Activated CD8-positive, alpha-beta T cell treated with anti-CD3 and anti-CD28 coated beads for 36 hours (primary cell): ENCODE results near the gene IL9. TPM values are rescaled to one million over a fixed set of nuclear protein-coding genes. Genes with fewer than 3 reads are reported as not detected.

Source experiments
- ATAC-seq: fragments of 200-7000 bp; cut with Tn5 transposase; one replicate; pipeline ENCODE4 v1.10.0; 2021; ENCODE audit warnings: mild to moderate bottlenecking, moderate library complexity
- CTCF ChIA-PET: fragments of 350-600 bp; sonication (Branson Sonifier 250); formaldehyde crosslinking; loops from one replicate; lab custom pipeline; 2021; ENCODE audit warnings: antibody characterized with exemption; lab: Charles Lee
- POLR2A ChIA-PET: fragments of 350-600 bp; sonication (Branson Sonifier 250); formaldehyde crosslinking; loops from one replicate; lab custom pipeline; 2021; ENCODE audit warnings: antibody characterized with exemption; lab: Charles Lee
- DNase-seq: peaks from one replicate; pipeline ENCODE4 v3.0.0-alpha.2; 2020
- H3K27ac Mint-ChIP-seq: one replicate; pipeline ENCODE4 v1.8.0; 2021; ENCODE audit warnings: mild to moderate bottlenecking, mixed read lengths
- H3K27me3 Mint-ChIP-seq: one replicate; pipeline ENCODE4 v1.8.0; 2021; ENCODE audit warnings: mixed read lengths
- H3K36me3 Mint-ChIP-seq: one replicate; pipeline ENCODE4 v1.8.0; 2021; ENCODE audit warnings: low read depth, mixed read lengths
- H3K4me1 Mint-ChIP-seq: one replicate; pipeline ENCODE4 v1.8.0; 2021; ENCODE audit warnings: low read depth, mixed read lengths
- H3K4me3 Mint-ChIP-seq: one replicate; pipeline ENCODE4 v1.8.0; 2021; ENCODE audit warnings: mild to moderate bottlenecking, moderate library complexity, mixed read lengths
- H3K9me3 Mint-ChIP-seq: one replicate; pipeline ENCODE4 v1.8.0; 2021; ENCODE audit warnings: mixed read lengths
- CTCF ChIP-seq: fragments of 200-600 bp; IDR thresholded peaks from one replicate; pipeline ENCODE4 v1.8.0; 2022; ENCODE audit warnings: antibody characterized with exemption, mild to moderate bottlenecking
- intact Hi-C: fragments of 100-400 bp; cut with micrococcal nuclease; formaldehyde crosslinking; loops from one replicate; pipeline ENCODE4 v1.10.0; 2022
- total RNA-seq, 2 experiments: library from RNA; stranded (reverse); gene quantifications; one replicate each; pipeline ENCODE4 v1.2.3, GENCODE V29; 2021

Gene IL9
- total RNA-seq, 2 experiments from 2014 or later: not detected

GRCh38 chr5:135875567-135875966, 20.1 kb downstream of the IL9 start:
- intact Hi-C loops: no loop called here
- ATAC-seq (no peak), DNase-seq (no peak)
- H3K9me3 Mint-ChIP-seq: no peaks in the 10 kb centered on the region
- POLR2A ChIA-PET: interaction anchor here (1.2 kb wide), 1 partner anchor 103 kb away, joined by 3 read pairs; no protein-coding TSS in a partner anchor
- no peaks in the 10 kb centered on the region for H3K4me1 Mint-ChIP-seq
- no peak for TF ChIP-seq CTCF
- no peak overlapping the region for H3K4me3 Mint-ChIP-seq
- CTCF ChIA-PET: no interaction called here
- H3K27me3 Mint-ChIP-seq: peaks cover 18% of the 10 kb centered on the region
- no peaks in the 10 kb centered on the region for H3K36me3 Mint-ChIP-seq
- no peak overlapping the region for H3K27ac Mint-ChIP-seq

- POLR2A ChIA-PET: interaction anchor here (1.2 kb wide), 1 partner anchor 104 kb away, joined by 3 read pairs; no protein-coding TSS in a partner anchor
- CTCF ChIA-PET: no interaction called here
- no peaks in the 10 kb centered on the region for H3K4me1 Mint-ChIP-seq
- H3K36me3 Mint-ChIP-seq: no peaks in the 10 kb centered on the region
- intact Hi-C loops: no loop called here
- H3K9me3 Mint-ChIP-seq: no peaks in the 10 kb centered on the region
- no peak for TF ChIP-seq CTCF
- ATAC-seq (no peak), DNase-seq (no peak)
- H3K27me3 Mint-ChIP-seq: peaks cover 14% of the 10 kb centered on the region
- no peak overlapping the region for H3K4me3 Mint-ChIP-seq
- H3K27ac Mint-ChIP-seq: no peak overlapping the region
Observed at GRCh38 chr5:135874461-135874860, 21.2 kb downstream of the IL9 start.

- ATAC-seq: no peak
- no peaks in the 10 kb centered on the region for H3K9me3 Mint-ChIP-seq
- H3K27ac Mint-ChIP-seq: no peak overlapping the region
- no peaks in the 10 kb centered on the region for H3K36me3 Mint-ChIP-seq
- no peak for DNase-seq
- no peak overlapping the region for H3K4me3 Mint-ChIP-seq
- peaks cover 9% of the 10 kb centered on the region for H3K27me3 Mint-ChIP-seq
- no peak for TF ChIP-seq CTCF
- intact Hi-C loops: no loop called here
- no peaks in the 10 kb centered on the region for H3K4me1 Mint-ChIP-seq
- POLR2A ChIA-PET: no interaction called here
- CTCF ChIA-PET: no interaction called here
Observed at GRCh38 chr5:135873831-135874230, 21.8 kb downstream of the IL9 start.

- peaks cover 4% of the 10 kb centered on the region for H3K27me3 Mint-ChIP-seq
- H3K27ac Mint-ChIP-seq: no peak overlapping the region
- no peaks in the 10 kb centered on the region for H3K4me1 Mint-ChIP-seq
- CTCF ChIA-PET: interaction anchor here (1.3 kb wide), 1 partner anchor 11 kb away, joined by 4 read pairs; no protein-coding TSS in a partner anchor
- H3K4me3 Mint-ChIP-seq: no peak overlapping the region
- intact Hi-C loops: no loop called here
- DNase-seq (no peak), ATAC-seq (no peak)
- POLR2A ChIA-PET: no interaction called here
- no peaks in the 10 kb centered on the region for H3K9me3 Mint-ChIP-seq
- H3K36me3 Mint-ChIP-seq: no peaks in the 10 kb centered on the region
- TF ChIP-seq CTCF: no peak
Observed at GRCh38 chr5:135871268-135871915, 24.2 kb downstream of the IL9 start.

GRCh38 chr5:135869935-135870334, 25.7 kb downstream of the IL9 start:
- ATAC-seq: no peak
- Mint-ChIP-seq H3K36me3 (no peaks in the 10 kb centered on the region), H3K9me3 (no peaks in the 10 kb centered on the region), H3K4me1 (no peaks in the 10 kb centered on the region), H3K4me3 (no peak overlapping the region), H3K27me3 (peaks cover 4% of the 10 kb centered on the region), H3K27ac (no peak overlapping the region)
- DNase-seq: no peak
- intact Hi-C loops: no loop called here
- CTCF ChIA-PET: no interaction called here
- TF ChIP-seq CTCF: no peak
- POLR2A ChIA-PET: no interaction called here
